Nasal cavity respiratory epithelium epithelial cell of viscerocranial mucosa (primary cell): Measurements from ENCODE around the gene RPL18A. TPM values are rescaled to one million over a fixed set of nuclear protein-coding genes. Genes with fewer than 3 reads are reported as not detected.

Source experiments
- total RNA-seq: library from RNA; depleted of rRNA; stranded (reverse); fragments of >200 nt; gene quantifications from 2 replicates; pipeline ENCODE4 v1.2.3, GENCODE V29; 2014

The RPL18A gene
- total RNA-seq: 1,014 and 1,206 TPM in 2 replicates

GRCh38 chr19:17859533-17860330 lies at the start of gene RPL18A:
TSS of gene RPL18A (plus strand) at chr19:17859910. CDS start at chr19:17859957, 47 bp downstream.

GRCh38 chr19:17821190-17821589 lies 38.5 kb upstream of the RPL18A start, which contains the start of gene INSL3:
TSS of gene INSL3 (minus strand) at chr19:17821519. CDS start at chr19:17821506, 13 bp downstream.

GRCh38 chr19:17847538-17848366 lies 12.0 kb upstream of the RPL18A start, which contains the start of gene JAK3:
TSS of gene JAK3 (minus strand) at chr19:17847982. CDS start at chr19:17844417, 3,565 bp downstream.

GRCh38 chr19:17871878-17872250 lies 12.2 kb downstream of the RPL18A start, which contains the start of gene SLC5A5:
TSS of gene SLC5A5 (plus strand) at chr19:17871945. CDS start at chr19:17872320, 375 bp downstream.

Other genes with a start within 250 kb of the RPL18A start
- gene UNC13A, start 171.6 kb upstream of the RPL18A start, total RNA-seq: under 0.01 and 0.14 TPM in 2 replicates
- 12.3 and 29.0 TPM in 2 replicates for gene MAP1S, start 140.4 kb upstream of the RPL18A start, total RNA-seq
- gene FCHO1, start 108.4 kb upstream of the RPL18A start, total RNA-seq: 0.68 and 1.00 TPM in 2 replicates
- gene B3GNT3, start 64.8 kb upstream of the RPL18A start, total RNA-seq: 9.1 and 12.6 TPM in 2 replicates
- gene INSL3, start 38.4 kb upstream of the RPL18A start, total RNA-seq: 0.21 TPM in 1 of 2 replicates, not detected in the other
- 0.34 and 0.78 TPM in 2 replicates for gene JAK3, start 11.9 kb upstream of the RPL18A start, total RNA-seq
- gene SLC5A5, start 12.0 kb downstream of the RPL18A start, total RNA-seq: under 0.01 and 0.28 TPM in 2 replicates
- 64.6 and 91.0 TPM in 2 replicates for gene CCDC124, start 73.1 kb downstream of the RPL18A start, total RNA-seq
- gene KCNN1, start 107.2 kb downstream of the RPL18A start, total RNA-seq: under 0.01 and 0.14 TPM in 2 replicates
- 6.2 and 8.4 TPM in 2 replicates for gene ARRDC2, start 148.3 kb downstream of the RPL18A start, total RNA-seq
- gene IL12RB1, start 227.0 kb downstream of the RPL18A start, total RNA-seq: under 0.01 TPM in 1 of 2 replicates, not detected in the other
- gene MAST3, start 237.9 kb downstream of the RPL18A start, total RNA-seq: 1.7 and 5.1 TPM in 2 replicates